GM12878 (cell line): Measurements from ENCODE around the gene TLL1. TPM values are rescaled to one million over a fixed set of nuclear protein-coding genes. Genes with fewer than 3 reads are reported as not detected.

Experiments used
- ATAC-seq: fragments of 200-7000 bp; cut with Tn5 transposase; 3 replicates; pipeline ENCODE4 v1.9.1; 2020; ENCODE audit warnings: mild to moderate bottlenecking, moderate library complexity
- BruUV-seq: library from RNA; stranded (reverse); fragments of 400-500 nt; replicated peaks from 2 replicates; lab custom pipeline; 2021; lab: Mats Ljungman, UMichigan
- CTCF ChIA-PET: fragments of 300-600 bp; sonication (Branson Sonifier 250); formaldehyde crosslinking; extraction: SDS; loops from one replicate; lab custom pipeline; 2021; ENCODE audit warnings: inconsistent platforms; lab: Yijun Ruan, JAX
- POLR2A ChIA-PET: fragments of 350-600 bp; formaldehyde crosslinking; extraction: SDS; loops from one replicate; lab custom pipeline; 2021; ENCODE audit warnings: inconsistent platforms; lab: Charles Lee
- RAD21 ChIA-PET: fragments of 300-600 bp; sonication (Branson Sonifier 250); formaldehyde crosslinking; loops from one replicate; lab custom pipeline; 2023; ENCODE audit warnings: antibody characterized with exemption; ENCODE audit not compliant: unreplicated experiment; lab: Charles Lee
- SMC1A ChIA-PET: fragments of 300-600 bp; sonication (Branson Sonifier 250); formaldehyde crosslinking; loops from one replicate; lab custom pipeline; 2023; ENCODE audit not compliant: unreplicated experiment, uncharacterized antibody; lab: Charles Lee
- DNase-seq: peaks from one replicate; pipeline ENCODE4 v3.0.0-alpha.2; 2011; ENCODE audit warnings: low read depth, low spot score
- FAIRE-seq: peaks from 3 replicates; lab custom pipeline; 2011; peaks lifted over from hg19 to GRCh38; lab: Jason Lieb, UNC
- H2AFZ ChIP-seq: 2 replicates; pipeline ENCODE4 v1.6.0; 2011; ENCODE audit warnings: low read depth, low read length, control low read depth; ENCODE audit not compliant: control insufficient read depth
- H3K27ac ChIP-seq: 2 replicates; pipeline ENCODE4 v1.5.1; 2011; ENCODE audit warnings: control low read depth; ENCODE audit not compliant: control insufficient read depth, insufficient read depth
- H3K27me3 ChIP-seq, 2 experiments: replicated peaks in 1 of 2; 2 replicates each; pipeline versions ENCODE4 v1.6.0 to v1.6.1; 2011; ENCODE audit warnings: low read length in 1 of 2; ENCODE audit not compliant: control insufficient read depth in 2 of 2, insufficient read depth in 2 of 2
- H3K36me3 ChIP-seq, 2 experiments: 2 replicates each; pipeline ENCODE4 v1.5.1; 2011; ENCODE audit warnings: low read length in 1 of 2; ENCODE audit not compliant: control insufficient read depth in 2 of 2, insufficient read depth in 2 of 2
- H3K4me1 ChIP-seq: 2 replicates; pipeline ENCODE4 v1.6.1; 2011; ENCODE audit warnings: mild to moderate bottlenecking, low read length, moderate library complexity, mixed read lengths; ENCODE audit not compliant: control insufficient read depth, insufficient read depth
- H3K4me2 ChIP-seq: 2 replicates; pipeline ENCODE4 v1.6.0; 2011; ENCODE audit warnings: control low read depth; ENCODE audit not compliant: control insufficient read depth, insufficient read depth
- H3K4me3 ChIP-seq: fragments of 200-600 bp; sonication (generic); 2 replicates; pipeline ENCODE4 v1.5.1; 2016
- H3K79me2 ChIP-seq: 2 replicates; pipeline ENCODE4 v1.6.0; 2011; ENCODE audit warnings: low read length; ENCODE audit not compliant: control insufficient read depth, insufficient read depth
- H3K9ac ChIP-seq: 2 replicates; pipeline ENCODE4 v1.8.0; 2011; ENCODE audit warnings: low read length, control low read depth, mixed read lengths; ENCODE audit not compliant: control insufficient read depth, insufficient read depth
- H3K9me3 ChIP-seq: replicated peaks from 3 replicates; pipeline ENCODE4 v1.5.1; 2011; ENCODE audit warnings: mild to moderate bottlenecking, low read length; ENCODE audit not compliant: control insufficient read depth, insufficient read depth
- H4K20me1 ChIP-seq: 2 replicates; pipeline ENCODE4 v1.6.0; 2011; ENCODE audit not compliant: control insufficient read depth, insufficient read depth
- CBX5 ChIP-seq: sonication (generic); IDR thresholded peaks from 2 replicates; pipeline ENCODE4 v1.6.1; 2016; ENCODE audit warnings: low read depth, moderate library complexity, mild to moderate bottlenecking, inconsistent platforms
- HCFC1 ChIP-seq: fragments of 150-350 bp; IDR thresholded peaks from 2 replicates; pipeline ENCODE4 v1.6.1; 2014; ENCODE audit warnings: low read length
- JUND ChIP-seq: IDR thresholded peaks from 2 replicates; pipeline ENCODE4 v1.6.1; 2012; ENCODE audit warnings: low read depth, mild to moderate bottlenecking, low read length, improper control_type of control experiment, moderate library complexity
- NFYB ChIP-seq: IDR thresholded peaks from 2 replicates; pipeline ENCODE4 v1.6.1; 2011; ENCODE audit warnings: low read depth, mild to moderate bottlenecking, low read length, improper control_type of control experiment, moderate library complexity; ENCODE audit not compliant: insufficient read depth
- NR2C2 ChIP-seq: IDR thresholded peaks from 2 replicates; pipeline ENCODE4 v1.6.1; 2011; ENCODE audit warnings: borderline replicate concordance, low read depth; ENCODE audit not compliant: control insufficient read depth, insufficient read length
- TARDBP ChIP-seq: IDR thresholded peaks from 2 replicates; pipeline ENCODE4 v1.6.1; 2016; ENCODE audit warnings: borderline replicate concordance
- TBL1XR1 ChIP-seq: IDR thresholded peaks from 2 replicates; pipeline ENCODE4 v1.6.1; 2012; ENCODE audit warnings: low read depth, low read length, improper control_type of control experiment
- TCF7 ChIP-seq: IDR thresholded peaks from 2 replicates; pipeline ENCODE4 v1.6.1; 2014; ENCODE audit warnings: antibody characterized with exemption, borderline replicate concordance
- WGBS: methylation state at CpG from one replicate; pipeline ENCODE4 v1.1.6; 2016; ENCODE audit warnings: low lambda C conversion rate; ENCODE audit not compliant: insufficient replicate concordance, insufficient coverage; ENCODE audit errors: missing lambda C conversion rate; 5-methylcytosine and 5-hydroxymethylcytosine counted together
- in situ Hi-C: fragments of 300-500 bp; cut with MboI; formaldehyde crosslinking; loops from 9 replicates; pipeline ENCODE4 v1.14.3; 2018; ENCODE audit warnings: mixed read lengths
- intact Hi-C: fragments of 100-400 bp; cut with micrococcal nuclease; formaldehyde crosslinking; loops from one replicate; pipeline ENCODE4 v1.14.2; 2022; ENCODE audit not compliant: unreplicated experiment
- polyA plus RNA-seq, 11 experiments: library from polyadenylated mRNA; depleted of rRNA in 4 of 11; unstranded in 6 of 11; stranded (reverse) in 5 of 11; fragments of >200 nt; fragmentation: Nextera tagmentation in 4 of 11; fragmentation: Illumina TruSeq in 1 of 11; extraction: Ambion mirVana in 4 of 11; extraction: Trizol in 1 of 11; gene quantifications; 1 replicate in 1 of 11; 2 replicates in 10 of 11; pipeline versions ENCODE4 v1.2.1 to v1.2.3, GENCODE V29; 2011 to 2016; ENCODE audit warnings: inconsistent platforms in 2 of 11, missing spikeins in 2 of 11, low read depth in 1 of 11
- total RNA-seq, 4 experiments: library from RNA; depleted of rRNA in 3 of 4; stranded (reverse); fragments of >200 nt in 3 of 4; fragmentation: Illumina TruSeq in 1 of 4; extraction: Trizol in 1 of 4; gene quantifications; 2 replicates each; pipeline versions ENCODE4 v1.2.1 to v1.2.3, GENCODE V29; 2013 to 2021
- TF ChIP-seq, protein P1 (sequence below): fragments of 450-650 bp; IDR thresholded peaks from 2 replicates; pipeline ENCODE4 v1.6.1; 2017; ENCODE audit warnings: mild to moderate bottlenecking, low read depth, inconsistent platforms; ENCODE audit not compliant: poor library complexity, severe bottlenecking

TLL1 gene
- total and polyA plus RNA-seq, 10 of the 15 experiments (the other 5 are each of a cell fraction or from before 2014, with no cell fraction given) = 0.02 to 0.31 (median 0.05) TPM; not detected in 2

DNA sequence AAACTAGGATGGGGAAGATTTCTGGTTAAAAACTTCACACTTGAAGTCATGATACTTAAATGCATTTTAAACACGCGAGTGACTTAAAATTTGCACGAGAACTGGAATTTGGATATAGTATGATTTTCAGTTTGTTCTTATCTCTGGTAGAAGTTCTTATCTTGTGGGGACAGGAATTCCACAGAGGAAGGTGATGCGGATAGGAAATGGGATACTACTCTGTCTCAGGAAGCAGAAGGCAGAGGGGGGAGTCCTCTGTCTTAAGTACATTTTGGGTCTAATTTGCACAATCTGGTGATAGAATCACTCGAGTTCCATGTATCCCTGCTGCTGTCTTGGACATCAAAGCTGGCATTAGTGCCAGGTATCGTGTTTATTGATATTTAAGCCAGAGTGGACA, 53.3 kb downstream of the TLL1 start:
- WGBS = 51% methylated on average over 6 of the region's 6 CpGs
- Histone ChIP-seq H3K4me3 (no peak overlapping the region), H3K9me3 (no peaks in the 10 kb centered on the region)
- TF ChIP-seq TBL1XR1 (no peak), TCF7 (no peak), CBX5 (no peak), TARDBP (no peak), NR2C2 (no peak), HCFC1 (no peak), JUND (no peak)
- TF ChIP-seq, all 136 proteins: peak for 0
- ATAC-seq = no peak
- Histone ChIP-seq H3K9ac (no peak overlapping the region), H4K20me1 (no peaks in the 10 kb centered on the region), H3K4me1 (no peaks in the 10 kb centered on the region), H3K79me2 (no peaks in the 10 kb centered on the region), H3K36me3 (no peaks in the 10 kb centered on the region), H3K4me2 (no peak overlapping the region), H3K27me3 (no peaks in the 10 kb centered on the region), H2AFZ (no peak overlapping the region), H3K27ac (no peak overlapping the region)
- no peak for DNase-seq
- ChIA-PET CTCF (interaction anchor here (1.6 kb wide), 1 partner anchor 8 kb away, joined by 5 read pairs; no protein-coding TSS in a partner anchor), RAD21 (interaction anchor here (1.0 kb wide), 1 partner anchor 105 kb away, joined by 3 read pairs; no protein-coding TSS in a partner anchor), SMC1A (no interaction called here), POLR2A (no interaction called here)
- intact Hi-C loops = no loop called here
- in situ Hi-C loops = no loop called here
- no peak for FAIRE-seq
- BruUV-seq = no TSS peak

- RAD21 ChIA-PET = interaction anchor here (1.0 kb wide), 1 partner anchor 104 kb away, joined by 3 read pairs; no protein-coding TSS in a partner anchor
- no peak overlapping the region for H3K9ac ChIP-seq
- no peaks in the 10 kb centered on the region for H3K79me2 ChIP-seq
- H3K9me3 ChIP-seq = no peaks in the 10 kb centered on the region
- no peak overlapping the region for H3K4me2 ChIP-seq
- H4K20me1 ChIP-seq = no peaks in the 10 kb centered on the region
- no peak overlapping the region for H3K4me3 ChIP-seq
- DNase-seq (no peak), FAIRE-seq (no peak), ATAC-seq (no peak)
- no peaks in the 10 kb centered on the region for H3K4me1 ChIP-seq
- POLR2A ChIA-PET = no interaction called here
- in situ Hi-C loops = no loop called here
- CTCF ChIA-PET = interaction anchor here (1.6 kb wide), 1 partner anchor 9 kb away, joined by 5 read pairs; no protein-coding TSS in a partner anchor
- no peaks in the 10 kb centered on the region for H3K27me3 ChIP-seq
- no peaks in the 10 kb centered on the region for H3K36me3 ChIP-seq
- no peak overlapping the region for H2AFZ ChIP-seq
- no peak overlapping the region for H3K27ac ChIP-seq
- TF ChIP-seq, protein P1, sequence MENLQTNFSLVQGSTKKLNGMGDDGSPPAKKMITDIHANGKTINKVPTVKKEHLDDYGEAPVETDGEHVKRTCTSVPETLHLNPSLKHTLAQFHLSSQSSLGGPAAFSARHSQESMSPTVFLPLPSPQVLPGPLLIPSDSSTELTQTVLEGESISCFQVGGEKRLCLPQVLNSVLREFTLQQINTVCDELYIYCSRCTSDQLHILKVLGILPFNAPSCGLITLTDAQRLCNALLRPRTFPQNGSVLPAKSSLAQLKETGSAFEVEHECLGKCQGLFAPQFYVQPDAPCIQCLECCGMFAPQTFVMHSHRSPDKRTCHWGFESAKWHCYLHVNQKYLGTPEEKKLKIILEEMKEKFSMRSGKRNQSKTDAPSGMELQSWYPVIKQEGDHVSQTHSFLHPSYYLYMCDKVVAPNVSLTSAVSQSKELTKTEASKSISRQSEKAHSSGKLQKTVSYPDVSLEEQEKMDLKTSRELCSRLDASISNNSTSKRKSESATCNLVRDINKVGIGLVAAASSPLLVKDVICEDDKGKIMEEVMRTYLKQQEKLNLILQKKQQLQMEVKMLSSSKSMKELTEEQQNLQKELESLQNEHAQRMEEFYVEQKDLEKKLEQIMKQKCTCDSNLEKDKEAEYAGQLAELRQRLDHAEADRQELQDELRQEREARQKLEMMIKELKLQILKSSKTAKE = no peak
- no peak for TF ChIP-seq NFYB
- intact Hi-C loops = no loop called here
- SMC1A ChIA-PET = no interaction called here
- WGBS = 55% methylated on average over 3 of the region's 3 CpGs
- BruUV-seq = no TSS peak
These were observed 54.3 kb downstream of the TLL1 start for GRCh38 chr4:165927366-165927765.
